ENCODE measurements around the gene GSG1L.

The GSG1L gene

GRCh38 chr16:27786221-27786922, 277.1 kb downstream of the GSG1L start:
- CTCF ChIA-PET = no interaction called here
- no peaks in the 10 kb centered on the region for H3K4me1 Mint-ChIP-seq
- H3K27ac Mint-ChIP-seq = no peak overlapping the region
- H3K9me3 Mint-ChIP-seq = no peaks in the 10 kb centered on the region
- no peak overlapping the region for H3K4me3 Mint-ChIP-seq
- DNase-seq = no peak
- no peaks in the 10 kb centered on the region for H3K27me3 Mint-ChIP-seq
- H3K36me3 Mint-ChIP-seq = no peaks in the 10 kb centered on the region

GRCh38 chr16:27785307-27785678, 278.2 kb downstream of the GSG1L start:
- no peak overlapping the region for H3K27ac Mint-ChIP-seq
- no peaks in the 10 kb centered on the region for H3K36me3 Mint-ChIP-seq
- CTCF ChIA-PET = no interaction called here
- no peak for DNase-seq
- no peaks in the 10 kb centered on the region for H3K4me1 Mint-ChIP-seq
- no peak overlapping the region for H3K4me3 Mint-ChIP-seq
- H3K9me3 Mint-ChIP-seq = no peaks in the 10 kb centered on the region
- no peaks in the 10 kb centered on the region for H3K27me3 Mint-ChIP-seq

GRCh38 chr16:27784351-27785306, 278.9 kb downstream of the GSG1L start:
- no peak overlapping the region for H3K4me3 Mint-ChIP-seq
- H3K27ac Mint-ChIP-seq = no peak overlapping the region

GRCh38 chr16:27781981-27782880, 281.3 kb downstream of the GSG1L start:
- no peaks in the 10 kb centered on the region for H3K9me3 Mint-ChIP-seq
- CTCF ChIA-PET = no interaction called here
- no peaks in the 10 kb centered on the region for H3K4me1 Mint-ChIP-seq
- no peaks in the 10 kb centered on the region for H3K36me3 Mint-ChIP-seq
- H3K27me3 Mint-ChIP-seq = no peaks in the 10 kb centered on the region
- DNase-seq = no peak
- H3K4me3 Mint-ChIP-seq = no peak overlapping the region
- no peak overlapping the region for H3K27ac Mint-ChIP-seq

More at GRCh38 chr16:27784351-27785306, 278.9 kb downstream of the GSG1L start:
- no peak for DNase-seq
- Mint-ChIP-seq H3K27me3 (no peaks in the 10 kb centered on the region), H3K4me1 (no peaks in the 10 kb centered on the region), H3K36me3 (no peaks in the 10 kb centered on the region), H3K9me3 (no peaks in the 10 kb centered on the region)
- CTCF ChIA-PET = no interaction called here

- no peak overlapping the region for H3K4me3 Mint-ChIP-seq
- no peak for DNase-seq
- no peaks in the 10 kb centered on the region for H3K9me3 Mint-ChIP-seq
- H3K27me3 Mint-ChIP-seq = no peaks in the 10 kb centered on the region
- no peaks in the 10 kb centered on the region for H3K4me1 Mint-ChIP-seq
- H3K27ac Mint-ChIP-seq = no peak overlapping the region
- H3K36me3 Mint-ChIP-seq = no peaks in the 10 kb centered on the region
- CTCF ChIA-PET = no interaction called here
Measured at GRCh38 chr16:27781195-27781524, 282.4 kb downstream of the GSG1L start.

- DNase-seq = no peak
- Mint-ChIP-seq H3K4me1 (no peaks in the 10 kb centered on the region), H3K4me3 (no peak overlapping the region)
Measured at GRCh38 chr16:27780468-27781194, 282.9 kb downstream of the GSG1L start.

GRCh38 chr16:27779641-27780164, 283.8 kb downstream of the GSG1L start:
- Mint-ChIP-seq H3K27me3 (no peaks in the 10 kb centered on the region), H3K9me3 (no peaks in the 10 kb centered on the region), H3K36me3 (no peaks in the 10 kb centered on the region), H3K27ac (no peak overlapping the region), H3K4me3 (no peak overlapping the region), H3K4me1 (no peaks in the 10 kb centered on the region)
- DNase-seq = no peak
- CTCF ChIA-PET = interaction anchor here (1.4 kb wide), 1 partner anchor 140 kb away, joined by 4 read pairs; no protein-coding TSS in a partner anchor

More at GRCh38 chr16:27780468-27781194, 282.9 kb downstream of the GSG1L start:
- no peak overlapping the region for H3K27ac Mint-ChIP-seq
- CTCF ChIA-PET = interaction anchor here (1.4 kb wide), 1 partner anchor 141 kb away, joined by 4 read pairs; no protein-coding TSS in a partner anchor
- no peaks in the 10 kb centered on the region for H3K9me3 Mint-ChIP-seq
- no peaks in the 10 kb centered on the region for H3K27me3 Mint-ChIP-seq
- H3K36me3 Mint-ChIP-seq = no peaks in the 10 kb centered on the region

GRCh38 chr16:27778926-27779570, 284.5 kb downstream of the GSG1L start:
- Mint-ChIP-seq H3K9me3 (no peaks in the 10 kb centered on the region), H3K4me1 (no peaks in the 10 kb centered on the region)

GRCh38 chr16:27778171-27778925, 285.2 kb downstream of the GSG1L start:
- Mint-ChIP-seq H3K4me1 (no peaks in the 10 kb centered on the region), H3K27ac (no peak overlapping the region), H3K27me3 (no peaks in the 10 kb centered on the region), H3K4me3 (no peak overlapping the region), H3K36me3 (no peaks in the 10 kb centered on the region), H3K9me3 (no peaks in the 10 kb centered on the region)
- no peak for DNase-seq
- CTCF ChIA-PET = no interaction called here

More at GRCh38 chr16:27778926-27779570, 284.5 kb downstream of the GSG1L start:
- H3K27me3 Mint-ChIP-seq = no peaks in the 10 kb centered on the region
- H3K36me3 Mint-ChIP-seq = no peaks in the 10 kb centered on the region
- CTCF ChIA-PET = interaction anchor here (1.4 kb wide), 1 partner anchor 139 kb away, joined by 4 read pairs; no protein-coding TSS in a partner anchor
- no peak overlapping the region for H3K4me3 Mint-ChIP-seq
- no peak overlapping the region for H3K27ac Mint-ChIP-seq
- DNase-seq = no peak

- DNase-seq = no peak
- Mint-ChIP-seq H3K27me3 (no peaks in the 10 kb centered on the region), H3K4me1 (no peaks in the 10 kb centered on the region), H3K9me3 (no peaks in the 10 kb centered on the region), H3K4me3 (no peak overlapping the region), H3K27ac (no peak overlapping the region), H3K36me3 (no peaks in the 10 kb centered on the region)
- CTCF ChIA-PET = no interaction called here
Measured at GRCh38 chr16:27777527-27777926, 286.0 kb downstream of the GSG1L start.

- H3K4me1 Mint-ChIP-seq = no peaks in the 10 kb centered on the region
Measured at GRCh38 chr16:27776556-27777225, 286.8 kb downstream of the GSG1L start.

GRCh38 chr16:27775254-27775653, 288.3 kb downstream of the GSG1L start:
- CTCF ChIA-PET = no interaction called here
- no peaks in the 10 kb centered on the region for H3K9me3 Mint-ChIP-seq
- H3K27ac Mint-ChIP-seq = no peak overlapping the region
- no peaks in the 10 kb centered on the region for H3K4me1 Mint-ChIP-seq
- no peaks in the 10 kb centered on the region for H3K27me3 Mint-ChIP-seq
- H3K4me3 Mint-ChIP-seq = no peak overlapping the region
- no peaks in the 10 kb centered on the region for H3K36me3 Mint-ChIP-seq
- no peak for DNase-seq

More at GRCh38 chr16:27776556-27777225, 286.8 kb downstream of the GSG1L start:
- H3K9me3 Mint-ChIP-seq = no peaks in the 10 kb centered on the region
- H3K27me3 Mint-ChIP-seq = no peaks in the 10 kb centered on the region
- no peaks in the 10 kb centered on the region for H3K36me3 Mint-ChIP-seq
- no peak overlapping the region for H3K4me3 Mint-ChIP-seq
- no peak for DNase-seq
- CTCF ChIA-PET = no interaction called here
- H3K27ac Mint-ChIP-seq = no peak overlapping the region
